HT-29 (cell line): ENCODE results near the gene TSPAN31. TPM values are rescaled to one million over a fixed set of nuclear protein-coding genes. Genes with fewer than 3 reads are reported as not detected.
"Not testable (repeated sequence)": the region's sequence is repeated elsewhere in the genome, so short reads cannot be mapped to it uniquely, and the experiment has no call there.

Experiments
- DNase-seq: peaks from one replicate; pipeline ENCODE4 v3.0.0-alpha.2; 2015; ENCODE audit warnings: low spot score
- total RNA-seq: library from RNA; depleted of rRNA; stranded (reverse); fragments of >200 nt; shearing (Covaris generic); gene quantifications from 2 replicates; pipeline ENCODE4 v1.2.3, GENCODE V29; 2014; rRNA removed

Gene TSPAN31, protein sequence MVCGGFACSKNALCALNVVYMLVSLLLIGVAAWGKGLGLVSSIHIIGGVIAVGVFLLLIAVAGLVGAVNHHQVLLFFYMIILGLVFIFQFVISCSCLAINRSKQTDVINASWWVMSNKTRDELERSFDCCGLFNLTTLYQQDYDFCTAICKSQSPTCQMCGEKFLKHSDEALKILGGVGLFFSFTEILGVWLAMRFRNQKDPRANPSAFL
- 35.0 and 42.9 TPM in 2 replicates for total RNA-seq

- DNase-seq: peak; percentile 99
Measured at GRCh38 chr12:57744777-57745484, at the start of gene TSPAN31. TSS of gene TSPAN31 (plus strand) at chr12:57745039. CDS start at chr12:57745155, 116 bp downstream.

GRCh38 chr12:57695770-57696432 lies 48.9 kb upstream of the TSPAN31 start:
- no peak for DNase-seq

- no peak for DNase-seq
Measured at GRCh38 chr12:57697076-57697475, 47.8 kb upstream of the TSPAN31 start.

DNA sequence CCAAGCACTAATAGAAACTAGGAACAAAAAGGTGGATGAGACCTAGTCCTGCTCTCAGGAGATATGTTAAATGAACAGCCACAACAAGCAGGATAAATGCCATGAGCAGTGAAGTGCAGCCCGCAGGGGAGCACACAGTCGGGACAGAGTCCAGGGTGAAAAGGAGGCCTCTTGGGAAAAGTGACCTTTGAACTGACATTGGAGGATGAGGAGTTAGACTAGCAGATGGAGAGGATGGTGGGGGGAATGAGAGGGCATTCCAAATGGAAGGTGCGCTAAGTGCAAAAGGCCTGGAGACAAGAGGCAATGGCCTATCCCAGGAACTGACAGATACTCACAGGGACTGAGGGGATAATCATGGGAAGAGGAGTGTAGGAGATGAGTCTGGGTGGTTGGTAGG lies 46.4 kb upstream of the TSPAN31 start:
- no peak for DNase-seq

DNA sequence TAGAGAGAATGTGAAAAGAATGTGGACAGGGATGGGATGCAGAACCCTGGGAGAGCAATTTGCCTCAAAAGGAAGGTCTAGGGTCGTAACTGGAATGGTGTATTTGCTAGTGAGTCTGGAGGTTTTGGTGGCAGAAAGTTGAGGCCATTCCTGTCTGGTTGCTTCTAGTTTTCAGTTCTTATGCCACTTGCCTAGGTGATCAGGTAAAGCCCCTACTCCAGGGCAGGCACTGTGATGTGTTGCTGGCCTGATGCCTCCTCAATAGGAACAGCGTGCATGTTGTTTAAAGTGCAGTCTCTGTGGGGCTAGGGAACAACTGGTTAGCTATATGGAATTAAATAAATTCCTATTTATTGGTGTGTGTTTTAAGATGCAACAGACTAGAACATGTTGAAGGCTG lies 44.5 kb upstream of the TSPAN31 start:
- no peak for DNase-seq

GRCh38 chr12:57707250-57707649 lies 37.6 kb upstream of the TSPAN31 start:
- no peak for DNase-seq

DNA sequence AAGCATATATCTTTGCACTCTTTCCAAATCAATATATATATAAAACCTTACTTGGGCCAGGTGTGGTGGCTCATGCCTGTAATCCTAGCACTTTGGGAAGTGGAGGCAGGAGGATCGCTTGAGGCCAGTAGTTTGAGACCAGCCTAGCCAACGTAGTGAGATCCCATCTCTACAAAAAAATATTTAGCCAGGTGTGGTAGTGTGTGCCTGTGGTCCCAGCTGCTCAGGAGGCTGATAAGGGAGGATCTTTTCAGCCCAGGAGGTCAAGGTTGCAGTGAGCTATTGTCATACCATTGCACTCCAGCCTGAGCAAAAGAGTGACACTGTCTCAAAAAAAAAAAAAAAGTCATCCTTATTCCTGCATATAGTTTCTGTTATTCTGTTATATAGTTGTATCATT lies 36.5 kb upstream of the TSPAN31 start:
- no peak for DNase-seq

GRCh38 chr12:57712701-57713100 lies 32.1 kb upstream of the TSPAN31 start:
- no peak for DNase-seq

- no peak for DNase-seq
Measured at GRCh38 chr12:57713209-57713608, 31.6 kb upstream of the TSPAN31 start.

DNA sequence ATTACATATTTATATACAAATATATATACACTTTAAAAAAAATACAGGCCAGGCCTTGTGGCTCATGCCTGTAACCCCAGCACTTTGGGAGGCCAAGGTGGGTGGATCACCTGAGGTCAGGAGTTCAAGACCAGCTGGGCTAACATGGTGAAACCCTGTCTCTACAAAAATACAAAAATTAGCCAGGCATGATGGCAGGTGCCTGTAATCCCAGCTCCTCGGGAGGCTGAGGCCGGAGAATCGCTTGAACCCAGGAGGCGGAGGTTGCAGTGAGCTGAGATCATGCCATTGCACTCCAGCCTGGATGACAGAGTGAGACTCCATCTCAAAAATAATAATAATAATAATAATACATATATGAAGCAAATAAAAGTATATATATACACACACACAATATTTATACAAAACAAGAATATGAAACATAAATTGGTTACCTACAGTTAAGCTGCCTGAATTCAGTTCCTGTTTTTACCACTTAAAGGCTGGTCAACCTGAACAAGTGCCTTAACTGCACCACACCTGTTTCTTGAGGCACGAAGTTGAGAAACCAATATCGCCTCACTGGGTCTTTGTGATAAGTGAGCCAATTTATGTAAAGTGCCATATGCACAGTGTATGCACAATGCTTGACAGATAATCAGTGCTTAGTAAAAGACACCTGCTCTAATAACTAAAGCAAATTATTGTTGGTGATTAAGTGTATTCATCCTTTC lies 29.6 kb upstream of the TSPAN31 start:
- DNase-seq: not testable (repeated sequence)

DNA sequence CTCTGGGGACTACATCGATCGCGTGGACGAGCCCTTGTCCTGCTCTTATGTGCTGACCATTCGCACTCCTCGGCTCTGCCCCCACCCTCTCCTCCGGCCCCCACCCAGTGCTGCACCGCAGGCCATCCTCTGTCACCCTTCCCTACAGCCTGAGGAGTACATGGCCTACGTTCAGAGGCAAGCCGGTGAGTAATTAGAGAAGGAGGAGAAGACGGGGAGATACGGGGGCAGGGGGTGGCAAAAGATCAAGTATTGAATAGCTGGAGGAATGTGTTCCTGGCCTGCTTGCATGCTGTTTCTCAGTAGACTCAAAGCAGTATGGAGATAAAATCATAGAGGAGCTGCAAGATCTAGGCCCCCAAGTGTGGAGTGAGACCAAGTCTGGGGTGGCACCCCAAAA lies 29.1 kb upstream of the TSPAN31 start:
- DNase-seq: no peak

DNA sequence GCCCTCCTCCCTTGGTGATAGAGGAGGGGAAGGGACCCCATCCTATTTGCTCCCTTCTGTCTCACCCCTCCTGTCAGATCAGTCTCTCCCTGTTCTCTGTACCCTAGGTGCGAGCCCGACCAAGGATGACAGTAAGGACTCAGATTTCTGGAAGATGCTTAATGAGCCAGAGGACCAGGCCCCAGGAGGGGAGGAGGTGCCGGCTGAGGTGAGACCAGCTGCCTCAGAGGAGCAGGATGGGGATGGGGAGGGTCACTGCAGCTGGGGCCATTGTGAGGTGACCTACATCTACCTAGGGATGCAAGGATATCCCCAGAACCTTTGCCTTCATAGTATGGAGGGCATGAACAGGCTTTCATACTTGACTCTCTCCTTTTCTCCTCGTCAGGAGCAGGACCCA lies 28.5 kb upstream of the TSPAN31 start:
- no peak for DNase-seq

- no peak for DNase-seq
Measured at GRCh38 chr12:57717131-57717530, 27.7 kb upstream of the TSPAN31 start.

GRCh38 chr12:57717846-57718640 lies 26.8 kb upstream of the TSPAN31 start:
- DNase-seq: no peak

DNA sequence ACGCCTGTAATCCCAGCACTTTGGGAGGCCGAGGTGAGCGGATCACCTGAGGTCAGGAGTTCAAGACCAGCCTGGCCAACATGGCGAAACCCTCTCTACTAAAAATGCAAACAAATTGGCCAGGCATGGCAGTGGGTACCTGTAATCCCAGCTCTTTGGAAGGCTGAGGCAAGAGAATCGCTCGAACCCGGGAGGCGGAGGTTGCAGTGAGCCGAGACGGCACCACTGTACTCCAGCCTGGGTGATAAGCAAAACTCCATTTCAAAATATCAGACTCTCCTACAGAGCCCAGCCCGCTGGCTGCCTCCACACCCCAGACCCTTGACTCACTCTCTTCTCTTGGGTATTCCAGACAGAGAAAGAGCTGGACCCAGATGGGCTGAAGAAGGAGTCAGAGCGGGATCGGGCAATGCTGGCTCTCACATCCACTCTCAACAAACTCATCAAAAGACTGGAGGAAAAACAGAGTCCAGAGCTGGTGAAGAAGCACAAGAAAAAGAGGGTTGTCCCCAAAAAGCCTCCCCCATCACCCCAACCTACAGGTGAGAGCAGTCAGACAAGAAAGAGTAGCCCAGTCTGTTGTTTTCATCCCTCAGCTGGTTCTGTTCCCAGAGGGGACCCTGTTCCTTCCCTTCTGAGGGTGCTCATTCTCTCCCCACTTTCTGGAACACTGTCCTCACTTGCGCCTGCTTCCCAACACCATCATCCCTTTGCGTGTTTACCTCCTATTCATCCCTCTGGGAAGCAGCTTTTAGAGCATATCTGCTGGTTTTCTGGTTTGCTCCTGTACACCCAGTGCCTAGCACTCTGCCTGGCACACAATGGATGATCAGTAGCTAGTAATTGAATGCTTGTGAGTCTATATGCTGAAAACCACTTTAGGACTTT lies 26.0 kb upstream of the TSPAN31 start:
- no peak for DNase-seq

- DNase-seq: no peak
Measured at GRCh38 chr12:57719777-57720605, 24.8 kb upstream of the TSPAN31 start.

- no peak for DNase-seq
Measured at GRCh38 chr12:57720606-57721595, 23.9 kb upstream of the TSPAN31 start.
